DOHH2 (cell line): ENCODE data around the gene DPP6.
"Not testable (repeated sequence)": the region's sequence is repeated elsewhere in the genome, so short reads cannot be mapped to it uniquely, and the experiment has no call there.

Experiments
- EZH2phosphoT487 ChIP-seq: fragments of 200-600 bp; sonication (generic); IDR thresholded peaks from 2 replicates; pipeline ENCODE4 v1.6.1; 2017; ENCODE audit warnings: borderline replicate concordance, mild to moderate bottlenecking, antibody characterized with exemption, low read length, moderate library complexity, mixed read lengths
- TF ChIP-seq, protein P1 (sequence below): fragments of 200-600 bp; sonication (generic); IDR thresholded peaks from one replicate; pipeline ENCODE4 v1.5.1; 2014; ENCODE audit warnings: antibody characterized with exemption, mild to moderate bottlenecking, low read depth, low read length; ENCODE audit not compliant: poor library complexity, severe bottlenecking

DNA sequence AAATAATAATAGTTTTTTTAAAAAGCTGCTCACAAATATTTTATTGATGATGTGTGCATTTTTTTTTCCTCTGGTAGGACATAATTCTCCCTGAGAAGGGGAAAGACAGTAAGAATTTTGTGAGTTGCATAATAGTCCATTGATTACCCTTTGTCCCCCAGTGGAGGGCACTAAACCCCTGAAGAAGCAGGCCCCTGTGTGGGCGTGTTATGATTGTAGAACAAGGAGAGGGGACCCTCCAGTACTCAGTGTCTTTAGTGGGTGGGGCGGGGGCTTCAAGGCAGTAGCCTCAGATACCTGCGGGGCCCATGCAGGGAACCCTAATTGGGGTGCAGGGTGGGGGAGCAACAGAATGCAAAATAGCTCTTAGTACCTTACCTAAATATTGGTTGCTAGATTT, 57.4 kb downstream of the DPP6 start:
- TF ChIP-seq, protein P1, sequence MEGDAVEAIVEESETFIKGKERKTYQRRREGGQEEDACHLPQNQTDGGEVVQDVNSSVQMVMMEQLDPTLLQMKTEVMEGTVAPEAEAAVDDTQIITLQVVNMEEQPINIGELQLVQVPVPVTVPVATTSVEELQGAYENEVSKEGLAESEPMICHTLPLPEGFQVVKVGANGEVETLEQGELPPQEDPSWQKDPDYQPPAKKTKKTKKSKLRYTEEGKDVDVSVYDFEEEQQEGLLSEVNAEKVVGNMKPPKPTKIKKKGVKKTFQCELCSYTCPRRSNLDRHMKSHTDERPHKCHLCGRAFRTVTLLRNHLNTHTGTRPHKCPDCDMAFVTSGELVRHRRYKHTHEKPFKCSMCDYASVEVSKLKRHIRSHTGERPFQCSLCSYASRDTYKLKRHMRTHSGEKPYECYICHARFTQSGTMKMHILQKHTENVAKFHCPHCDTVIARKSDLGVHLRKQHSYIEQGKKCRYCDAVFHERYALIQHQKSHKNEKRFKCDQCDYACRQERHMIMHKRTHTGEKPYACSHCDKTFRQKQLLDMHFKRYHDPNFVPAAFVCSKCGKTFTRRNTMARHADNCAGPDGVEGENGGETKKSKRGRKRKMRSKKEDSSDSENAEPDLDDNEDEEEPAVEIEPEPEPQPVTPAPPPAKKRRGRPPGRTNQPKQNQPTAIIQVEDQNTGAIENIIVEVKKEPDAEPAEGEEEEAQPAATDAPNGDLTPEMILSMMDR = not testable (repeated sequence)
- not testable (repeated sequence) for TF ChIP-seq EZH2phosphoT487
